Psoas muscle (tissue), 8 donors: ENCODE results near the gene GRIN2A. TPM values are rescaled to one million over a fixed set of nuclear protein-coding genes. Genes with fewer than 3 reads are reported as not detected.

Source experiments
- ATAC-seq, 4 donors: fragments of 200-7000 bp; cut with Tn5 transposase; one replicate each; pipeline ENCODE4 v1.9.1; 2020; ENCODE audit warnings: moderate library complexity in 3 of 4, mild to moderate bottlenecking in 2 of 4
- DNase-seq, 2 donors: peaks; one replicate each; pipeline ENCODE4 v3.0.0-alpha.2; 2020
- H3K27ac ChIP-seq: fragments of 200-600 bp; one replicate; pipeline ENCODE4 v1.8.0; 2022
- H3K27me3 ChIP-seq, 3 donors: fragments of 200-600 bp in 1 of 3; one replicate each; pipeline versions ENCODE4 v1.6.1 to v1.8.0; 2013 to 2022; ENCODE audit warnings: low read length in 2 of 3, mild to moderate bottlenecking in 2 of 3, moderate library complexity in 1 of 3; ENCODE audit not compliant: insufficient read depth in 3 of 3
- H3K36me3 ChIP-seq, 2 donors: fragments of 200-600 bp in 1 of 2; one replicate each; pipeline versions ENCODE4 v1.6.1 to v1.8.0; 2013 to 2022; ENCODE audit warnings: low read depth in 1 of 2, mild to moderate bottlenecking in 1 of 2, moderate library complexity in 1 of 2; ENCODE audit not compliant: insufficient read depth in 1 of 2
- H3K4me1 ChIP-seq: fragments of 200-600 bp; one replicate; pipeline ENCODE4 v1.8.0; 2022
- H3K4me3 ChIP-seq: fragments of 200-600 bp; one replicate; pipeline ENCODE4 v1.8.0; 2022; ENCODE audit warnings: mild to moderate bottlenecking
- H3K9me3 ChIP-seq: fragments of 200-600 bp; one replicate; pipeline ENCODE4 v1.8.0; 2022
- WGBS, 3 donors: extraction: QIAGEN DNeasy Blood & Tissue Kit; methylation state at CpG; one replicate each; pipeline versions ENCODE4 v1.1.6 to v1.1.7; 2013; 5-methylcytosine and 5-hydroxymethylcytosine counted together
- intact Hi-C, 2 donors: fragments of 100-400 bp; cut with DNase I; formaldehyde crosslinking; loops; one replicate each; pipeline versions ENCODE4 v1.11.0 to v1.14.2; 2022
- polyA plus RNA-seq, 3 donors: library from polyadenylated mRNA; stranded (reverse); fragments of 200-250 nt; gene quantifications; one replicate each; pipeline ENCODE4 v1.2.3, GENCODE V29; 2013
- total RNA-seq, 4 donors: library from RNA; stranded (reverse); fragmentation: NEBNext Ultra II Directional in 2 of 4; extraction: Animal tissue kit (Norgen Biotek cat#: 25700) in 2 of 4; gene quantifications; one replicate each; pipeline versions ENCODE4 v1.2.1 to v1.2.4, GENCODE V29; 2021 to 2023
- TF ChIP-seq, protein P1 (sequence below): fragments of 200-600 bp; IDR thresholded peaks from one replicate; pipeline ENCODE4 v1.8.0; 2022; ENCODE audit warnings: antibody characterized with exemption
- donor health status: healthy with polysubstance abuse.
- donor health status: DM: no; HTN: no; CAD: no; lungs with moderate emphysema.
- donor health status: Bipolar disorder and iron deficiency.
- donor health status: healthy.
- donor health status: DM: yes; HTN: yes; CAD: no.
- donor health status: DM: no; HTN: no; CAD: no.
- donor health status: DM: no; HTN: no; CAD: no.
- donor health status: DM: yes; HTN: yes; CAD: no.

The GRIN2A gene
- total and polyA plus RNA-seq, 7 donors = 0.01 to 0.62 (median 0.17) TPM; not detected in 2

DNA sequence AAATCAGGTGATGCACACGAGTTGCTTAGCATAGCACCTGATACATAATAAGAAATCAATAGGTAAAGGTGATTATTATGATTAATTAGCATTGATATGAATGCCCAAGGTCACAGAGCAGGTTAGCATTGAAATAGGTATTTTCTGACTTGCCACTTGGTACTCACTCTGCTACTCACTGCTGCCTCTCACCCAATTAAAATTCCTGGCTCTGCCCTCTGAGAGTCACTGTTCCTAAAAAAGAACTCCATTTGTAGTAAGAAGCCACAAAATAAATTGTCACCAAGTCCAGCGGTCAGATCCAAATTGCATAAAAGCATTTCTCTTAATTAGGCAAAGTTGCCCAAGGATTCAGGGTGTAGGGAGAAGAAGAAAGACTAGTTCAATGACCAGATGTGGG lies 8.9 kb upstream of the GRIN2A start:
- ATAC-seq (no peak), DNase-seq (no peak)
- no peaks in the 10 kb centered on the region for H3K36me3 ChIP-seq
- no peaks in the 10 kb centered on the region for H3K4me1 ChIP-seq
- WGBS, 3 donors = 74 to 84% (median 76%) methylated on average over 2 of the region's 2 CpGs
- TF ChIP-seq, protein P1, sequence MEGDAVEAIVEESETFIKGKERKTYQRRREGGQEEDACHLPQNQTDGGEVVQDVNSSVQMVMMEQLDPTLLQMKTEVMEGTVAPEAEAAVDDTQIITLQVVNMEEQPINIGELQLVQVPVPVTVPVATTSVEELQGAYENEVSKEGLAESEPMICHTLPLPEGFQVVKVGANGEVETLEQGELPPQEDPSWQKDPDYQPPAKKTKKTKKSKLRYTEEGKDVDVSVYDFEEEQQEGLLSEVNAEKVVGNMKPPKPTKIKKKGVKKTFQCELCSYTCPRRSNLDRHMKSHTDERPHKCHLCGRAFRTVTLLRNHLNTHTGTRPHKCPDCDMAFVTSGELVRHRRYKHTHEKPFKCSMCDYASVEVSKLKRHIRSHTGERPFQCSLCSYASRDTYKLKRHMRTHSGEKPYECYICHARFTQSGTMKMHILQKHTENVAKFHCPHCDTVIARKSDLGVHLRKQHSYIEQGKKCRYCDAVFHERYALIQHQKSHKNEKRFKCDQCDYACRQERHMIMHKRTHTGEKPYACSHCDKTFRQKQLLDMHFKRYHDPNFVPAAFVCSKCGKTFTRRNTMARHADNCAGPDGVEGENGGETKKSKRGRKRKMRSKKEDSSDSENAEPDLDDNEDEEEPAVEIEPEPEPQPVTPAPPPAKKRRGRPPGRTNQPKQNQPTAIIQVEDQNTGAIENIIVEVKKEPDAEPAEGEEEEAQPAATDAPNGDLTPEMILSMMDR = no peak
- H3K27ac ChIP-seq = no peak overlapping the region
- no peak overlapping the region for H3K4me3 ChIP-seq
- no peaks in the 10 kb centered on the region for H3K27me3 ChIP-seq
- intact Hi-C loops = no loop called here
- H3K9me3 ChIP-seq = no peaks in the 10 kb centered on the region

DNA sequence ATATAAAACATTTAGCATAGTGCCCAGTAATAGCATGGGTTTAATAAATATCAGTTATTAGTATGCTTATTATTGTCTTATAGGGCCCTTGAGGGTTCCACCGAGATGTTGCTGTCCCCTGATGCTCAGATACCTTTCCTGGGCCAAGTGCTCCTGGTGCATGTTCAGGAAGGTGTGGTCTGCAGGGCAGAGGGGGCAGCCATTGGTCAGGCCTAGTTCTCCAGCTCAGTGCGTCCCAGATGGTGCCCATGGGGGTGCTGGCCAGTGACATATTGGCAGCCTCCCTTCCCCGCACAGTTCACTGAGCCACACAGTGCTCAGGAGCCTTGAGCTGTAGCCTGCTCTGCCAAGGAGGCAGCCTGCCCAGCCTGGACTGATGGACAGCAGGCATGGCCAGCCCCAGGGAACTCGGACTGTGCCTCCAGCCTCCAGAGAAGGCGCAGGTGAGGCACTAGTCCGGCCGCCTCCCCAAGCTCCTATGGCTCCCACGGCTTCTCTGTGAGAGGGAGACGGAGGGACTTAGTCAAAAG lies 7.7 kb upstream of the GRIN2A start:
- H3K4me1 ChIP-seq = no peaks in the 10 kb centered on the region
- ATAC-seq = no peak
- WGBS, 3 donors = 61 to 76% (median 67%) methylated on average over 9 of the region's 9 CpGs
- H3K36me3 ChIP-seq = no peaks in the 10 kb centered on the region
- intact Hi-C loops = loop anchor here in 1 of 2 donors (10.0 kb wide), 2 partner anchors 925 to 1625 kb away; no protein-coding TSS in a partner anchor
- DNase-seq = no peak
- H3K9me3 ChIP-seq = no peaks in the 10 kb centered on the region
- TF ChIP-seq, protein P1 = no peak
- H3K4me3 ChIP-seq = no peak overlapping the region
- H3K27ac ChIP-seq = no peak overlapping the region
- H3K27me3 ChIP-seq = peaks cover 0 to 7% (median 0%) of the 10 kb centered on the region in 3 donors

DNA sequence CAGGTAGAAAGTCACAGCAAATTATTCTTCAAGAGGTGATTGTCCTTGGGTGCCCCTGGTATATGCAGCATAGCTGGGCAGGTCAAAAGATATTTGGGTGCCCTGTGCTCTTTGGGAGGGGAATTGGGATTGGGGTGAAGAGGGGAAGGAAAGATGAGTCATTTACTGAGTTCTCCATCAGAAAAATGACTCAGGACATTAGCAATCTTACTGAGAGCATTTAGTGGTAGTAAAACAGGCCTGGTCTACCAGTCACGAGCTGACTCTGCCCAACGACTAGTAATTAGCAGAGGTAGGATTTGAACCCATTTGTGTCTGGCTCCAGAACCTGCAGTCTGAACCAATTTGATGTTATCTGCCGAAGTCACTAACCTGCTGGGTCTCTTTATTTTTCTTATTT lies 6.0 kb upstream of the GRIN2A start:
- Histone ChIP-seq H3K27me3 (peaks cover 0 to 23% (median 2%) of the 10 kb centered on the region in 3 donors), H3K4me1 (no peaks in the 10 kb centered on the region), H3K36me3 (no peaks in the 10 kb centered on the region), H3K27ac (no peak overlapping the region), H3K9me3 (no peaks in the 10 kb centered on the region), H3K4me3 (no peak overlapping the region)
- ATAC-seq (no peak), DNase-seq (no peak)
- 29 to 32% (median 30%) methylated on average over 3 of the region's 3 CpGs for WGBS, 3 donors
- TF ChIP-seq, protein P1 = no peak
- intact Hi-C loops = loop anchor here in 1 of 2 donors (10.0 kb wide), 2 partner anchors 923 to 1623 kb away; no protein-coding TSS in a partner anchor

DNA sequence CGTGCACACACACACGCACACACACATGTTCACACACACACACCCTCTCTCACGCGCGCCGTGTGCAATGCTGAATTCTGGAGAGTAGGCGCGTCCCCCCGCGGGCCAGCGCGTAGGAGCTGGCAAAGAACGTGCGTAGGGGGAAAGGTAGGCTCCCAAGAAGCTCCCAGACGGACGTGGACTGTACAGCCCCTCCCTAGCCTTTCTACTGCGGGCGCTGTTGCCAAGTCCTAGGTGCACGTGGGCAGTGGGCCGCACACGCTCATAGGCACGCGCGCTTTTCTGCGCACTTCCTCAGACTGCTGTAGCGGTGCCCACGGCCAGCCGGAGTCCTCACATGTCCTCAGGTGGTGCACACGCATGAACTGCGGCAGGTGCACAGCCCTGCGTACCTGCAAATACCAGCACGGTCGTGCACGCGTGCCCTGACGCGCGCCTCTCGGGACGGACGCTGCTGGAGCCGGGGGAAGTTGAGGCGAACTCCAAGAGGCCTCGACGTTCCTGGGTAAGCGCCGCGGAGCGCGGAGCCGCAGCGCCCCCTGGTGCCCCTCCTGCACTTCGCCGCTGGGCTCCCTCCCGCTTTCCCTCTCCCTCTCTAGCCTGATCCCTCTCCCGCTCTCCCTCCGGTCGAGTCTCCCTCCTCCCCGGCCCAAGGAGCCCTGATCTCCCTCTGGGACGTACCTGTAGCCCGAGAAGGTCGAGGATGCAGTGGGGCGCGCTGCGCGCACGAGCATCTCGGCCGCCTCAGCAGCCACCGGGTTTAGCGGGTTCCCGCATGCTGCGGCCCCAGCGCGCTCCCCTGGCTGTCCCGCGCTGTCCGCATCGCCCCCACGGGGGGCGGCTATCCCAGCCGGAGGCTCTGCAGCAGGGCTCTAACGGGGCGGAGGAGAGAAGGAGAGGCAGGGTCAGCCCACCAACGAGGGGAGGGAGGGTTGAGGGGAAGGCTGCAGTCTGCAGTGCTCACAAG lies 749 bp downstream of the GRIN2A start:
- H3K27me3 ChIP-seq = peaks cover 0 to 66% (median 24%) of the 10 kb centered on the region in 3 donors

More for the DNA sequence above, 749 bp downstream of the GRIN2A start:
- Histone ChIP-seq H3K9me3 (no peaks in the 10 kb centered on the region), H3K27ac (no peak overlapping the region), H3K4me3 (peak overlapping the region; percentile 35), H3K36me3 (no peaks in the 10 kb centered on the region), H3K4me1 (peaks cover 8% of the 10 kb centered on the region)
- DNase-seq (peak; percentile 54 to 61), ATAC-seq (peak; percentile 64 to 81 (median 72))
- intact Hi-C loops = loop anchor here (5.0 to 10.0 kb wide), 5 partner anchors 534 to 1617 kb away; no protein-coding TSS in a partner anchor
- TF ChIP-seq, protein P1 = peak; percentile 78
- 1 to 2% (median 2%) methylated on average over 71 to 85 of the region's 85 CpGs for WGBS, 3 donors
